ENCODE results near the gene ABCG8.

The ABCG8 gene

DNA sequence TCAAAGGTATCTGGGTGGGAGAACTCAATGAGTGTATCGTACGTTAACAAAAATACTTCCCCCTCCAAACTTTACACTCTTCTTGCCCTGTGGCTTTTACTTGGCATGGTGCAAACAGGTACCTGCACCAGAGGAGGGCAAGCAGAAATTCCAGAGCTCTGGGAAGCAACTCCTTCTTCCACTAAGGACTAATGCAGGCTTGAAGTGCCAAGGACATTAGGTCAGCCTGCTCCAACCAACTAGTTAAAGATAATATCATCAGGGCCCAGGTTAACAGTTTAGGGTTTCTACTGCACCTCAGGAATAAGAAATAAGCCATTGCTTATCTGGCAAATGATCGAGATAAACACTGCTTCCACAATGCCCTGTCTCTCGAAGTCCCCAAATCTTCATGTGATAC is 86.7 kb downstream of the ABCG8 start:
- DNase-seq (ENCODE audit: low read depth in 2 of 2), result no peak

DNA sequence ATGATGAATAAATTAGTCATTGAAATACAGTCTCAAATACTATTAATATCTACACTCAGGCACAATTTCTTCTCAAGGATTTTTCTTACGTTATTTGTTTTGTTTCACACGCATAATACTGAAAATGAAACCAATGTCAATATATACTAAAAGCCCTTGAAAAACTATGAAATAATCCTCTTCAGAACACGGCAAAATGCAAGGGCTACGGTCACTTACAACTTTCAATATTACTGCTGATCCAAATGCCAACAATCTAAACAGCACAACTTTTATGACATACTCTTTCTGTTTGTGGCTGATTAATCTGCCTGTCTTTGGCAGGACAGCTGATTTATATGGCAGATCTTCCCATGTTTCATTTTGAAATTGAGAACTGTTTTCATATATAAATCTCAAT is 88.7 kb downstream of the ABCG8 start:
- no peak for DNase-seq (ENCODE audit: low read depth in 2 of 2)

DNA sequence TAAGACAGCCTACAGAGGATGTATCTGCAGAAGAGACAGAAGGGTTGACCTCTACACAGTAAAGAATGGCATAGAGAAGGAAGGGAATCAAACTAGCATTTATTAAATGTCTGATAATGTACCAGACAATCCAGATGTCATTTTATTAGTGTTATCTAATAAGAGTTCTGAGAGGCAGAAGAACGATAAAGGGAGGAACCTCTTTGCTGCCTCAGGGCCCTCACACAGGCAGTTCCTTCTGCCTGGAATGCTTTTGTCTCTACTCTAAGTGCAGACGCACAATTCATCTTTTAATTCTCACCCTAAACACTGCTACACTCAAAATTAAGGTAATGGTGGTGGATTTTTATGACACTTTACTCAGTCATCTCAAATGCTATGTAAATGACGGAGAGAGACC is 92.5 kb downstream of the ABCG8 start:
- no peak for DNase-seq (ENCODE audit: low read depth in 2 of 2)

Data from activated CD4-positive, alpha-beta T cell treated with anti-CD3 and anti-CD28 coated beads for 24 hours (primary cell).